HG03039 (cell line): ENCODE measurements around the gene MT4.
A peak's percentile ranks its signal among the peaks of the same experiment; 100 is the strongest.
"Not testable (repeated sequence)": the region's sequence is repeated elsewhere in the genome, so short reads cannot be mapped to it uniquely, and the experiment has no call there.

Experiments
- ATAC-seq: cut with Tn5 transposase; IDR thresholded peaks from one replicate; pipeline ENCODE4 v1.9.1; 2021; ENCODE audit warnings: mild to moderate bottlenecking, moderate library complexity; ENCODE audit not compliant: unreplicated experiment

Gene MT4

GRCh38 chr16:56558024-56558747 is 6.7 kb upstream of the MT4 start:
- no peak for ATAC-seq

- no peak for ATAC-seq
Measured at GRCh38 chr16:56559109-56559508, 5.8 kb upstream of the MT4 start.

- no peak for ATAC-seq
Measured at GRCh38 chr16:56560447-56560846, 4.4 kb upstream of the MT4 start.

- no peak for ATAC-seq
Measured at GRCh38 chr16:56561126-56561525, 3.7 kb upstream of the MT4 start.

GRCh38 chr16:56569971-56570370 is 5.1 kb downstream of the MT4 start:
- ATAC-seq: no peak

- ATAC-seq: no peak
Measured at GRCh38 chr16:56571525-56571924, 6.7 kb downstream of the MT4 start.

GRCh38 chr16:56574625-56575024 is 9.8 kb downstream of the MT4 start:
- ATAC-seq: no peak

- peak; percentile 59 for ATAC-seq
Measured at GRCh38 chr16:56576585-56577299, 11.9 kb downstream of the MT4 start.

GRCh38 chr16:56577300-56577625 is 12.4 kb downstream of the MT4 start:
- ATAC-seq: no peak

- ATAC-seq: no peak
Measured at GRCh38 chr16:56580391-56581048, 15.6 kb downstream of the MT4 start.

GRCh38 chr16:56582911-56583310 is 18.0 kb downstream of the MT4 start:
- ATAC-seq: not testable (repeated sequence)

- no peak for ATAC-seq
Measured at GRCh38 chr16:56583351-56584168, 18.7 kb downstream of the MT4 start.

GRCh38 chr16:56584276-56584675 is 19.4 kb downstream of the MT4 start:
- no peak for ATAC-seq

- no peak for ATAC-seq
Measured at GRCh38 chr16:56588781-56589140, 23.9 kb downstream of the MT4 start.

- no peak for ATAC-seq
Measured at GRCh38 chr16:56589141-56590039, 24.5 kb downstream of the MT4 start, which contains the start of gene MT3. Gene MT3, plus strand, starts transcription at chr16:56589528. Its CDS starts 63 bp downstream, at chr16:56589591.

- no peak for ATAC-seq
Measured at GRCh38 chr16:56591377-56592060, 26.6 kb downstream of the MT4 start.

GRCh38 chr16:56593573-56594291 is 28.9 kb downstream of the MT4 start:
- ATAC-seq: no peak

GRCh38 chr16:56594292-56594619 is 29.4 kb downstream of the MT4 start:
- ATAC-seq: no peak

GRCh38 chr16:56600398-56600999 is 35.6 kb downstream of the MT4 start:
- no peak for ATAC-seq
